Measurements from ENCODE around the gene METTL2B. TPM values are rescaled to one million over a fixed set of nuclear protein-coding genes. Genes with fewer than 3 reads are reported as not detected.
"Not testable (repeated sequence)": the region's sequence is repeated elsewhere in the genome, so short reads cannot be mapped to it uniquely, and the experiment has no call there.

Gene METTL2B
- total RNA-seq, 3 donors from 2014 or later, result 68.5 to 74.2 (median 73.7) TPM

GRCh38 chr7:128526062-128526466 is 49.5 kb downstream of the METTL2B start:
- H3K4me1 Mint-ChIP-seq (ENCODE audit: low read depth), result peaks cover 13% of the 10 kb centered on the region
- H3K36me3 Mint-ChIP-seq (ENCODE audit: insufficient read depth); H3K9me3 Mint-ChIP-seq; ATAC-seq; H3K27me3 Mint-ChIP-seq (ENCODE audit: low read depth); H3K4me3 Mint-ChIP-seq; DNase-seq: not testable (repeated sequence)

- H3K9me3 Mint-ChIP-seq; H3K27me3 Mint-ChIP-seq (ENCODE audit: low read depth); H3K36me3 Mint-ChIP-seq (ENCODE audit: insufficient read depth); ATAC-seq; H3K4me3 Mint-ChIP-seq; DNase-seq: not testable (repeated sequence)
- peaks cover 20% of the 10 kb centered on the region for H3K4me1 Mint-ChIP-seq (ENCODE audit: low read depth)
These were observed 52.6 kb downstream of the METTL2B start for GRCh38 chr7:128529191-128529590.

GRCh38 chr7:128530121-128530854 is 53.7 kb downstream of the METTL2B start:
- peak; percentile 27 to 29 for ATAC-seq
- H3K27me3 Mint-ChIP-seq (ENCODE audit: low read depth); H3K36me3 Mint-ChIP-seq (ENCODE audit: insufficient read depth); H3K9me3 Mint-ChIP-seq: not testable (repeated sequence)
- peak overlapping the region; percentile 83 for H3K4me3 Mint-ChIP-seq
- peak; percentile 42 for DNase-seq
- H3K4me1 Mint-ChIP-seq (ENCODE audit: low read depth), result peaks cover 30% of the 10 kb centered on the region

- Mint-ChIP-seq H3K4me3 (no peak overlapping the region), H3K36me3 (ENCODE audit: insufficient read depth) (peaks cover 5% of the 10 kb centered on the region), H3K27me3 (ENCODE audit: low read depth) (no peaks in the 10 kb centered on the region), H3K9me3 (no peaks in the 10 kb centered on the region), H3K4me1 (ENCODE audit: low read depth) (peaks cover 34% of the 10 kb centered on the region)
- peak in 1 of 2 donors; percentile 19 for ATAC-seq
- no peak for DNase-seq
These were observed 54.2 kb downstream of the METTL2B start for GRCh38 chr7:128530855-128531104.

GRCh38 chr7:128531105-128531954 is 54.8 kb downstream of the METTL2B start:
- DNase-seq, result peak; percentile 74
- H3K36me3 Mint-ChIP-seq (ENCODE audit: insufficient read depth); H3K9me3 Mint-ChIP-seq; H3K27me3 Mint-ChIP-seq (ENCODE audit: low read depth): not testable (repeated sequence)
- ATAC-seq, result peak; percentile 75 to 82
- H3K4me1 Mint-ChIP-seq (ENCODE audit: low read depth), result peaks cover 36% of the 10 kb centered on the region
- H3K4me3 Mint-ChIP-seq, result peak overlapping the region; percentile 58

- not testable (repeated sequence) for H3K36me3 Mint-ChIP-seq (ENCODE audit: insufficient read depth); H3K27me3 Mint-ChIP-seq (ENCODE audit: low read depth); H3K9me3 Mint-ChIP-seq
- DNase-seq (peak; percentile 7), ATAC-seq (peak in 1 of 2 donors; percentile 11)
- peaks cover 38% of the 10 kb centered on the region for H3K4me1 Mint-ChIP-seq (ENCODE audit: low read depth)
- H3K4me3 Mint-ChIP-seq, result peak overlapping the region; percentile 92
These were observed 55.5 kb downstream of the METTL2B start for GRCh38 chr7:128531955-128532478.

- DNase-seq; H3K36me3 Mint-ChIP-seq (ENCODE audit: insufficient read depth); H3K27me3 Mint-ChIP-seq (ENCODE audit: low read depth); H3K9me3 Mint-ChIP-seq; ATAC-seq: not testable (repeated sequence)
- Mint-ChIP-seq H3K4me1 (ENCODE audit: low read depth) (peaks cover 41% of the 10 kb centered on the region), H3K4me3 (peak overlapping the region; percentile 92)
These were observed 56.4 kb downstream of the METTL2B start for GRCh38 chr7:128532956-128533355.

- H3K27me3 Mint-ChIP-seq (ENCODE audit: low read depth); H3K9me3 Mint-ChIP-seq; DNase-seq; H3K4me3 Mint-ChIP-seq; H3K36me3 Mint-ChIP-seq (ENCODE audit: insufficient read depth): not testable (repeated sequence)
- peaks cover 41% of the 10 kb centered on the region for H3K4me1 Mint-ChIP-seq (ENCODE audit: low read depth)
- ATAC-seq, result peak; percentile 65 to 70
These were observed 60.9 kb downstream of the METTL2B start for GRCh38 chr7:128537410-128537809.

GRCh38 chr7:128542530-128542929 is 66.0 kb downstream of the METTL2B start:
- DNase-seq; H3K27me3 Mint-ChIP-seq (ENCODE audit: low read depth); ATAC-seq; H3K9me3 Mint-ChIP-seq; H3K4me3 Mint-ChIP-seq: not testable (repeated sequence)
- Mint-ChIP-seq H3K36me3 (ENCODE audit: insufficient read depth) (peaks cover 13% of the 10 kb centered on the region), H3K4me1 (ENCODE audit: low read depth) (peaks cover 16% of the 10 kb centered on the region)

GRCh38 chr7:128543300-128543699 is 66.8 kb downstream of the METTL2B start:
- not testable (repeated sequence) for H3K4me3 Mint-ChIP-seq; H3K9me3 Mint-ChIP-seq; DNase-seq; H3K27me3 Mint-ChIP-seq (ENCODE audit: low read depth)
- Mint-ChIP-seq H3K4me1 (ENCODE audit: low read depth) (peaks cover 13% of the 10 kb centered on the region), H3K36me3 (ENCODE audit: insufficient read depth) (peaks cover 11% of the 10 kb centered on the region)
- ATAC-seq, result peak in 1 of 2 donors; percentile 53

GRCh38 chr7:128546319-128546851 is 69.8 kb downstream of the METTL2B start:
- not testable (repeated sequence) for H3K4me3 Mint-ChIP-seq, H3K9me3 Mint-ChIP-seq

GRCh38 chr7:128550920-128551319 is 74.4 kb downstream of the METTL2B start:
- Mint-ChIP-seq H3K4me1 (ENCODE audit: low read depth) (peaks cover 11% of the 10 kb centered on the region), H3K27me3 (ENCODE audit: low read depth) (no peaks in the 10 kb centered on the region), H3K9me3 (no peaks in the 10 kb centered on the region), H3K4me3 (no peak overlapping the region), H3K36me3 (ENCODE audit: insufficient read depth) (peaks cover 8% of the 10 kb centered on the region)
- ATAC-seq (no peak), DNase-seq (no peak)

More at GRCh38 chr7:128546319-128546851, 69.8 kb downstream of the METTL2B start:
- Mint-ChIP-seq H3K4me1 (ENCODE audit: low read depth) (peaks cover 15% of the 10 kb centered on the region), H3K36me3 (ENCODE audit: insufficient read depth) (peaks cover 10% of the 10 kb centered on the region)
- ATAC-seq; H3K27me3 Mint-ChIP-seq (ENCODE audit: low read depth); DNase-seq: not testable (repeated sequence)

- H3K4me3 Mint-ChIP-seq; ATAC-seq; H3K36me3 Mint-ChIP-seq (ENCODE audit: insufficient read depth); H3K9me3 Mint-ChIP-seq; H3K27me3 Mint-ChIP-seq (ENCODE audit: low read depth); DNase-seq: not testable (repeated sequence)
- H3K4me1 Mint-ChIP-seq (ENCODE audit: low read depth), result peaks cover 12% of the 10 kb centered on the region
These were observed 77.8 kb downstream of the METTL2B start for GRCh38 chr7:128554394-128554793.
